Fibroblast of skin of abdomen (primary cell): Measurements from ENCODE around the gene AGAP1.

Experiments used
- DNase-seq: peaks from one replicate; pipeline ENCODE4 v3.0.0-alpha.2; 2013

AGAP1 gene

GRCh38 chr2:235854276-235854675, 360.4 kb downstream of the AGAP1 start:
- no peak for DNase-seq

- no peak for DNase-seq
Observed at GRCh38 chr2:235855011-235855410, 361.2 kb downstream of the AGAP1 start.

- DNase-seq, result peak; percentile 24
Observed at GRCh38 chr2:235856151-235856854, 362.5 kb downstream of the AGAP1 start.

GRCh38 chr2:235857598-235857997, 363.8 kb downstream of the AGAP1 start:
- DNase-seq, result peak; percentile 34

- no peak for DNase-seq
Observed at GRCh38 chr2:235858881-235859280, 365.0 kb downstream of the AGAP1 start.

- DNase-seq, result peak; percentile 7
Observed at GRCh38 chr2:235859651-235860050, 365.8 kb downstream of the AGAP1 start.

GRCh38 chr2:235860111-235860510, 366.3 kb downstream of the AGAP1 start:
- DNase-seq, result peak; percentile 23

GRCh38 chr2:235860871-235861270, 367.0 kb downstream of the AGAP1 start:
- peak; percentile 48 for DNase-seq

- DNase-seq, result no peak
Observed at GRCh38 chr2:235861383-235861782, 367.5 kb downstream of the AGAP1 start.

GRCh38 chr2:235863414-235863813, 369.6 kb downstream of the AGAP1 start:
- no peak for DNase-seq

- no peak for DNase-seq
Observed at GRCh38 chr2:235864302-235864701, 370.5 kb downstream of the AGAP1 start.

- peak; percentile 65 for DNase-seq
Observed at GRCh38 chr2:235864733-235865515, 371.1 kb downstream of the AGAP1 start.

GRCh38 chr2:235866373-235866772, 372.5 kb downstream of the AGAP1 start:
- no peak for DNase-seq

- DNase-seq, result no peak
Observed at GRCh38 chr2:235868224-235868623, 374.4 kb downstream of the AGAP1 start.

GRCh38 chr2:235868645-235869044, 374.8 kb downstream of the AGAP1 start:
- DNase-seq, result no peak

GRCh38 chr2:235870515-235870914, 376.7 kb downstream of the AGAP1 start:
- no peak for DNase-seq

- no peak for DNase-seq
Observed at GRCh38 chr2:235876099-235876679, 382.3 kb downstream of the AGAP1 start.

GRCh38 chr2:235877275-235877802, 383.5 kb downstream of the AGAP1 start:
- no peak for DNase-seq

GRCh38 chr2:235879116-235879515, 385.3 kb downstream of the AGAP1 start:
- DNase-seq, result no peak

- no peak for DNase-seq
Observed at GRCh38 chr2:235883675-235884074, 389.8 kb downstream of the AGAP1 start.

- DNase-seq, result no peak
Observed at GRCh38 chr2:235889302-235889630, 395.4 kb downstream of the AGAP1 start.

- DNase-seq, result no peak
Observed at GRCh38 chr2:235893129-235893698, 399.4 kb downstream of the AGAP1 start.

GRCh38 chr2:235894839-235895238, 401.0 kb downstream of the AGAP1 start:
- no peak for DNase-seq
